ENCODE measurements around the gene MRPS7.

GRCh38 chr17:75241502-75241901 lies 20.2 kb upstream of the MRPS7 start:
- TF ChIP-seq POLR2A (IDR thresholded peaks at IDR 0.05) (no peak), CTCF (IDR thresholded peaks at IDR 0.05) (no peak)
